HG03060 (cell line): ENCODE data around the gene PTPRN2.
A peak's percentile ranks its signal among the peaks of the same experiment; 100 is the strongest.

Experiments used
- ATAC-seq: cut with Tn5 transposase; IDR thresholded peaks from one replicate; pipeline ENCODE4 v1.9.1; 2021; ENCODE audit warnings: low read depth, moderate number of reproducible peaks; ENCODE audit not compliant: unreplicated experiment

Gene PTPRN2

GRCh38 chr7:158603773-158604755, 16.4 kb upstream of the PTPRN2 start:
- peak; percentile 23 for ATAC-seq

GRCh38 chr7:158602905-158603772, 15.5 kb upstream of the PTPRN2 start:
- peak; percentile 40 for ATAC-seq

GRCh38 chr7:158602041-158602440, 14.4 kb upstream of the PTPRN2 start:
- ATAC-seq, result no peak

- ATAC-seq, result no peak
Measured at GRCh38 chr7:158601090-158601489, 13.5 kb upstream of the PTPRN2 start.

GRCh38 chr7:158596745-158597144, 9.1 kb upstream of the PTPRN2 start:
- no peak for ATAC-seq

- ATAC-seq, result no peak
Measured at GRCh38 chr7:158596309-158596708, 8.7 kb upstream of the PTPRN2 start.

GRCh38 chr7:158595068-158595467, 7.4 kb upstream of the PTPRN2 start:
- no peak for ATAC-seq

GRCh38 chr7:158592541-158592940, 4.9 kb upstream of the PTPRN2 start:
- no peak for ATAC-seq

GRCh38 chr7:158591944-158592343, 4.3 kb upstream of the PTPRN2 start:
- ATAC-seq, result no peak

- no peak for ATAC-seq
Measured at GRCh38 chr7:158590181-158590530, 2.5 kb upstream of the PTPRN2 start.

GRCh38 chr7:158589653-158590052, 2.0 kb upstream of the PTPRN2 start:
- no peak for ATAC-seq

GRCh38 chr7:158588878-158589442, 1.3 kb upstream of the PTPRN2 start:
- ATAC-seq, result no peak

GRCh38 chr7:158588085-158588877, 658 bp upstream of the PTPRN2 start:
- no peak for ATAC-seq

GRCh38 chr7:158586499-158587161, 993 bp downstream of the PTPRN2 start:
- no peak for ATAC-seq

GRCh38 chr7:158585721-158586498, 1.7 kb downstream of the PTPRN2 start:
- ATAC-seq, result no peak

- no peak for ATAC-seq
Measured at GRCh38 chr7:158584407-158584806, 3.2 kb downstream of the PTPRN2 start.

GRCh38 chr7:158583810-158584209, 3.8 kb downstream of the PTPRN2 start:
- no peak for ATAC-seq

- ATAC-seq, result no peak
Measured at GRCh38 chr7:158583143-158583542, 4.5 kb downstream of the PTPRN2 start.

GRCh38 chr7:158582089-158582456, 5.5 kb downstream of the PTPRN2 start:
- ATAC-seq, result no peak
